Suprapubic skin (tissue), 4 donors: ENCODE results near the gene NCOA1.

Experiments used
- CTCF ChIP-seq, 2 donors: fragments of 200-600 bp in 1 of 2; fragments of 450-650 bp in 1 of 2; sonication (generic) in 1 of 2; IDR thresholded peaks; one replicate each; pipeline ENCODE4 v1.5.1; 2016 to 2019; ENCODE audit warnings: antibody characterized with exemption in 2 of 2, mild to moderate bottlenecking in 1 of 2, moderate library complexity in 1 of 2
- EP300 ChIP-seq: sonication (generic); formaldehyde crosslinking; IDR thresholded peaks from one replicate; pipeline ENCODE4 v1.6.1; 2017; ENCODE audit warnings: antibody characterized with exemption
- POLR2AphosphoS5 ChIP-seq, 3 donors: sonication (generic); formaldehyde crosslinking; IDR thresholded peaks; one replicate each; pipeline ENCODE4 v1.6.1; 2017; ENCODE audit warnings: antibody characterized with exemption in 3 of 3

- TF ChIP-seq EP300 (no peak), CTCF (IDR thresholded peaks at IDR 0.05) (no peak), POLR2AphosphoS5 (IDR thresholded peaks at IDR 0.05) (no peak)
Measured at GRCh38 chr2:24521162-24521857, 30.3 kb downstream of the NCOA1 start.
